Measurements from ENCODE around the gene TARDBP. TPM values are rescaled to one million over a fixed set of nuclear protein-coding genes. Genes with fewer than 3 reads are reported as not detected.

The TARDBP gene
- polyA plus RNA-seq (ENCODE audit: insufficient read length in 10 of 10) = 100 to 1,000 TPM; 141 to 224 (median 183) TPM
- long read RNA-seq, donor 1, full-length matches to known transcripts = 27 of 27 reads
- long read RNA-seq, donor 1, partial matches to known transcripts = 0 of 27 reads
- long read RNA-seq, donor 1, other reads (novel, unspliced or antisense) = 0 of 27 reads
- long read RNA-seq, donor 2, full-length matches to known transcripts = 30 of 52 reads
- long read RNA-seq, donor 2, partial matches to known transcripts = 22 of 52 reads
- long read RNA-seq, donor 2, other reads (novel, unspliced or antisense) = 0 of 52 reads
- long read RNA-seq, donor 3 = 0 reads
- long read RNA-seq, donor 4, full-length matches to known transcripts = 21 of 21 reads
- long read RNA-seq, donor 4, partial matches to known transcripts = 0 of 21 reads
- long read RNA-seq, donor 4, other reads (novel, unspliced or antisense) = 0 of 21 reads
- long read RNA-seq, donor 5, full-length matches to known transcripts = 26 of 31 reads
- long read RNA-seq, donor 5, partial matches to known transcripts = 5 of 31 reads
- long read RNA-seq, donor 5, other reads (novel, unspliced or antisense) = 0 of 31 reads
- long read RNA-seq, donor 6, full-length matches to known transcripts = 35 of 101 reads
- long read RNA-seq, donor 6, partial matches to known transcripts = 66 of 101 reads
- long read RNA-seq, donor 6, other reads (novel, unspliced or antisense) = 0 of 101 reads
- long read RNA-seq, donor 7, full-length matches to known transcripts = 25 of 25 reads
- long read RNA-seq, donor 7, partial matches to known transcripts = 0 of 25 reads
- long read RNA-seq, donor 7, other reads (novel, unspliced or antisense) = 0 of 25 reads
- long read RNA-seq, donor 8, full-length matches to known transcripts = 23 of 23 reads
- long read RNA-seq, donor 8, partial matches to known transcripts = 0 of 23 reads
- long read RNA-seq, donor 8, other reads (novel, unspliced or antisense) = 0 of 23 reads
- long read RNA-seq, donor 9, full-length matches to known transcripts = 5 of 5 reads
- long read RNA-seq, donor 9, partial matches to known transcripts = 0 of 5 reads
- long read RNA-seq, donor 9, other reads (novel, unspliced or antisense) = 0 of 5 reads

GRCh38 chr1:11012260-11013159 lies at the start of gene TARDBP:
Gene TARDBP, plus strand, starts transcription at chr1:11012654. Its CDS starts 1,074 bp downstream, at chr1:11013728.
- DNase-seq = peak; percentile 93 to 98 (median 94)

GRCh38 chr1:10965546-10966226 lies 46.8 kb upstream of the TARDBP start:
- peak in 1 of 3 donors; percentile 31 for DNase-seq

GRCh38 chr1:10967090-10967489 lies 45.4 kb upstream of the TARDBP start:
- no peak for DNase-seq

- DNase-seq = no peak
Measured at GRCh38 chr1:10968411-10968826, 44.0 kb upstream of the TARDBP start.

- DNase-seq = peak in 1 of 3 donors; percentile 34
Measured at GRCh38 chr1:10969267-10969970, 43.0 kb upstream of the TARDBP start.

GRCh38 chr1:10969971-10970332 lies 42.5 kb upstream of the TARDBP start:
- no peak for DNase-seq

GRCh38 chr1:10973552-10973951 lies 38.9 kb upstream of the TARDBP start:
- peak; percentile 44 to 76 (median 55) for DNase-seq

GRCh38 chr1:10973956-10974881 lies 38.2 kb upstream of the TARDBP start:
- no peak for DNase-seq

GRCh38 chr1:10975567-10976326 lies 36.7 kb upstream of the TARDBP start:
- peak in 2 of 3 donors; percentile 42 to 78 for DNase-seq

GRCh38 chr1:10978719-10979118 lies 33.7 kb upstream of the TARDBP start:
- no peak for DNase-seq

GRCh38 chr1:10979483-10979920 lies 33.0 kb upstream of the TARDBP start:
- DNase-seq = peak in 1 of 3 donors; percentile 42

- peak; percentile 51 to 71 (median 69) for DNase-seq
Measured at GRCh38 chr1:10980094-10980577, 32.3 kb upstream of the TARDBP start.

- peak in 1 of 3 donors; percentile 33 for DNase-seq
Measured at GRCh38 chr1:10980841-10981727, 31.4 kb upstream of the TARDBP start.

GRCh38 chr1:10986525-10986890 lies 25.9 kb upstream of the TARDBP start:
- DNase-seq = no peak

GRCh38 chr1:10987840-10988417 lies 24.5 kb upstream of the TARDBP start:
- DNase-seq = no peak

GRCh38 chr1:10989095-10989494 lies 23.4 kb upstream of the TARDBP start:
- no peak for DNase-seq

Measured in muscle of back (tissue), 13 donors.